Measurements from ENCODE around the gene MCU.
"Not testable (repeated sequence)": the region's sequence is repeated elsewhere in the genome, so short reads cannot be mapped to it uniquely, and the experiment has no call there.

MCU gene

GRCh38 chr10:72691863-72692743 is at the start of gene MCU:
Gene MCU, plus strand, starts transcription at chr10:72692143. Its CDS starts 9 bp downstream, at chr10:72692152.
- DNase-seq (ENCODE audit: low read depth, low spot score), result peak; percentile 73
- H3K27ac ChIP-seq, result peak within 1 kb of the TSS; percentile 76

- no peak for DNase-seq (ENCODE audit: low read depth, low spot score)
- H3K27ac ChIP-seq, result no peak overlapping the region
Measured at GRCh38 chr10:72642318-72642717, 49.6 kb upstream of the MCU start.

GRCh38 chr10:72645263-72645858 is 46.6 kb upstream of the MCU start:
- H3K27ac ChIP-seq, result no peak overlapping the region
- no peak for DNase-seq (ENCODE audit: low read depth, low spot score)

GRCh38 chr10:72646971-72647370 is 45.0 kb upstream of the MCU start:
- H3K27ac ChIP-seq; DNase-seq (ENCODE audit: low read depth, low spot score): not testable (repeated sequence)

- DNase-seq (ENCODE audit: low read depth, low spot score), result no peak
- H3K27ac ChIP-seq, result no peak overlapping the region
Measured at GRCh38 chr10:72648301-72648700, 43.6 kb upstream of the MCU start.

- no peak overlapping the region for H3K27ac ChIP-seq
- no peak for DNase-seq (ENCODE audit: low read depth, low spot score)
Measured at GRCh38 chr10:72649291-72649690, 42.7 kb upstream of the MCU start.

DNA sequence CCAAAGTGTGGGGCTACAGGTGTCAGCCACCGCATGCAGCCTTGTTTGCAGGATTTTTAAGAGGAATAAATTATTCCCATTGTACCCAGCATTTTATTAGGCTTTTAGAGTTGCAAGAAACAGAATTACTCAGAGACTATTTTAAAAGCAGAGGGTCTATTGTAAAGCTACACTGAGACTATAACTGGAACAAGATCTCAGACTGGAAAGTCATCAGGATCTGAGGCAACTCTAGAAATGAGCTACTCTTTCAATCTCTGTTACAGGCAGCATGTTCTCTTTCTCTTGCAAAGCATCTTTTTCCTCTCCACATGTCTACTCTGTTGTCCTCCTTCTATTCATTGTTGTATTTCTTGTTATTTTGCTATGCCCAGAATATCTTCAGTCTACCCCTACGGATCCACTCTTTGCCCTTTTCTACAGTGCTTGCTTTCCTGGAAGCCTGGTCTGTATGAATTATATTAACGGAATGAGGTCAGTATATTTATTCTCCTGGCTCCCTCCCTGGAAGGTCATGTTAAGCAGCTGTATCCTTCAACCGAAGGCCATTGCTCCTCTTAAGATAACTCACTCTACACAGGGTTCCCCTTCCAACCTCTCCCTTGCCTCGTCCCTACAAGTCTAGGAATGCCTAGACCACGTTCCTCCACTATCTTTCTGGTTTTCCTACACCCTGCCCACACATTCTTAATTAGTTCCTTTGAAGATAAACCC is 38.4 kb upstream of the MCU start:
- no peak for DNase-seq (ENCODE audit: low read depth, low spot score)

DNA sequence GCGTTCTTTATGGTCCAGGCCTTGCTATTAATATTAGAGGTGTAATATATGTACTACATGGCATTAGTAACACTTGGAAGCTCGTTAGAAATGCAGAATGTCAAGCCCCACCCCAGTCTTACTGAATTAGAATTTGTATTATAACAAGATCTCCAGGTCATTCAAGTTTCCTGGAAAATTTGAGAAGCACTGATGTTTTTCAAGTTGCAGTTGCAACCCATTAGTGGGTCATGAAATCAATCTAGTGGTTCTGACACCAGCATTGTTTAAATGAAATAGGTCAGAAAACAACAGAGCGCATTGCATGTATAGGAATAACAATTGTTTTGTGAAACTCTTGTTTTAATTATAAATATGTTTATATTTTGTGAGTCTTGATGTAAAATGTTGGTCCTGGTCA is 37.2 kb upstream of the MCU start:
- DNase-seq (ENCODE audit: low read depth, low spot score), result no peak
- H3K27ac ChIP-seq, result no peak overlapping the region

More for the DNA sequence above, 38.4 kb upstream of the MCU start:
- no peak overlapping the region for H3K27ac ChIP-seq

DNA sequence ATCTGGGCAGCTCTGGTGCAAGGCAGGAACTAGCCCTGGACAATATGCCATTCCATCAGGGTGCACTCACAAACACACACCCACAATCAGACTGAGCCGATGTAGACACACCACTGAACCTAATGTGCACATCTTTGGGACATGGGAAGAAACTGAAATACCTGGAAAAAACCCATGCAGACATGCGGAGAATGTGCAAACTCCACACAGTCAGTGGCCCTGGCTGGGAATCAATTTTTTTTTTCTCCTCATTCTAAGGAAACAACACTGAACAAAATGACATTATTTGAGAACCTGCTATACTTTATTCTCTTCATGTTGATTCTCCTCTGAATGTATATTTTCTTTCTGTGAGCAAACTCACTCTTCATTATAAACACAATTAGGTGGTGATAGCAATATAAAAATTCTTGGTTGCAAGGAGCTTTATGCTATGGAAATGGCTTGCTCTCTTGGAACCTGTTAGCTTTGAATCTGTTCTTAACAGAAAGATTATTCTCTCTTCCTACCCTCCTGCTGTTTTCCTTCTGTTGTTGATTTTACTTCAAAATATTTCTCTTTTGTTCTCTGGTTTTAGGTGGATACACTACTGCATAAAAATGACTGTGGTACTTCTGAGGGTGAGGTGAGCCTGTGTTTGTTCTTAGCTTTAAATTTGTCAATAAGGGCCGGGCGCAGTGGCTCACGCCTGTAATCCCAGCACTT is 33.1 kb upstream of the MCU start:
- H3K27ac ChIP-seq, result no peak overlapping the region
- no peak for DNase-seq (ENCODE audit: low read depth, low spot score)

GRCh38 chr10:72659694-72660093 is 32.2 kb upstream of the MCU start:
- no peak overlapping the region for H3K27ac ChIP-seq
- no peak for DNase-seq (ENCODE audit: low read depth, low spot score)

GRCh38 chr10:72660220-72660619 is 31.7 kb upstream of the MCU start:
- no peak for DNase-seq (ENCODE audit: low read depth, low spot score)
- H3K27ac ChIP-seq, result no peak overlapping the region

DNA sequence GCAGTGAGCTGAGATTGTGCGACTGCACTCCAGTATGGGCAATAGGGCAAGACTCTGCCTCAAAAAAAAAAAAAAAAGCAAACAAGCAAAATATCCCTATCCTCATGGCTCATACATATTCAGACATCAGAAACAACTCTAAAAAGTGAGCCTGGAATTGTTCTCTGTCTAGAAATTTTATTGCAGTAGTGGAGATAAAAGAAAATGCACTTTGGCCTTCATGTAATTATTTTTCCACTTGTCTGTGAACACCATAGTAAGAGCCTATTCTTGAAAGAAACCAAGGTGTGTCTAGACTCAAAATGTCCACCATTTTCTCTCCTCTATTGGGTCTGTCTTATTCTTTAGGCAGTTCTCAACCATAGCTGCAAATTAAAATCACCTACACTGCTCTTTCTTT is 30.5 kb upstream of the MCU start:
- DNase-seq (ENCODE audit: low read depth, low spot score), result no peak
- H3K27ac ChIP-seq, result no peak overlapping the region

- no peak overlapping the region for H3K27ac ChIP-seq
- DNase-seq (ENCODE audit: low read depth, low spot score), result no peak
Measured at GRCh38 chr10:72663971-72664370, 28.0 kb upstream of the MCU start.

GRCh38 chr10:72665925-72666324 is 26.0 kb upstream of the MCU start:
- peak; percentile 74 for DNase-seq (ENCODE audit: low read depth, low spot score)
- H3K27ac ChIP-seq, result peak overlapping the region; percentile 82

DNA sequence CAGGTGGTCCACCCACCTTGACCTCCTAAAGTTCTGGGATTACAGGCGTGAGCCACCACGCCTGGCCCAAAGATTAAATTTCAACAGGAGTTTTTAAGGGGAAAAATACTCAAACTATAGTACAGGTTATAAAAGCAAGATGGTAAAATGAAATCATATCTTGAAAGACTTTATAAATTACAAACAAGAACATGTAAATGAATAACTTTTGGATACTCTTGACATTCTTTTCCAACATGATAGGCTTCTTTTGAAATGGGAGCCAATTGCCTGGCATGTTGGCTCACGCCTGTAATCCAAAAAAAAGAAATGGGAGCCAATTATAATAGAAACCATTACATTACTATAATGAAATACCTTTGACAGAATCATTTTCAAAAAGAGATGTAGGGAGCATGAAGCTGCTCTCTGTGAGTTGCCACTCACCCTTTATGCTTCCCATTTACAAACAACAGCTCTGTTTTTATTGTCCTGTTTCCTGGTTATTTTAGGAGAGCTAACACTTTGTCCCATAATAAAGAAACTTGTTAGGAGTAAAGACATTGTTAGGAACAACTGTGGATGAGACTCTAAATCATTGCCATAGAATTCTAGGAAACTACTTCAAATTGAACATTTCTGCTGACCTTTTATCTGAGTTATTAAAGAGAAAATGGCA is 24.6 kb upstream of the MCU start:
- DNase-seq (ENCODE audit: low read depth, low spot score), result no peak
- peak overlapping the region; percentile 82 for H3K27ac ChIP-seq

- no peak for DNase-seq (ENCODE audit: low read depth, low spot score)
- H3K27ac ChIP-seq, result no peak overlapping the region
Measured at GRCh38 chr10:72673280-72673679, 18.7 kb upstream of the MCU start.

- H3K27ac ChIP-seq; DNase-seq (ENCODE audit: low read depth, low spot score): not testable (repeated sequence)
Measured at GRCh38 chr10:72674174-72674573, 17.8 kb upstream of the MCU start.

DNA sequence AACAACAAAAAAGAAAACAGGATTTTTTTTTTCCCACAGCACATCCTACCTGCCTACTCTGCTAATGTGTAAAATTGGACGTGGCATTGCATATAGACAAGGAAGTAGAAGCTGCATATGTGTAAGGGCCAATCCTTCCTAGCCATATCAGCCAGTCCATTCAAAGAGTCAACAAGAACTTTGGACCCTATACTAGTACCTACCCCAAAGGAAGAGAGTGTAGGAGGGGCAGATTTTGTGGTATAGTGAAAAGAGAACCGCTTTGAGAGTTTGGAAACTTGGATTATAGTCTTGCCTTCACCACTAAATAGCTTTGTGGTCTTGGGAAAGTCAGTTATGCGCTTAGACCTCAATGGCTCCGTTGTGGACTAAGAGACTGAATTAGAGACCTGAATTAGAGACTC is 12.1 kb upstream of the MCU start:
- no peak for DNase-seq (ENCODE audit: low read depth, low spot score)

GRCh38 chr10:72682638-72683037 is 9.3 kb upstream of the MCU start:
- no peak for DNase-seq (ENCODE audit: low read depth, low spot score)

More for the DNA sequence above, 12.1 kb upstream of the MCU start:
- H3K27ac ChIP-seq, result no peak overlapping the region

More at GRCh38 chr10:72682638-72683037, 9.3 kb upstream of the MCU start:
- H3K27ac ChIP-seq, result no peak overlapping the region

All from epithelial cell of prostate (primary cell).